ENCODE data around the gene PIGP.

GRCh38 chr21:37032877-37033471 is 39.9 kb downstream of the PIGP start:
- no peak for TF ChIP-seq POLR2AphosphoS5 (IDR thresholded peaks at IDR 0.05; ENCODE audit: low read depth, low read length)
- TF ChIP-seq REST (IDR thresholded peaks at IDR 0.05; ENCODE audit: insufficient read depth in 1 of 2, low read depth in 2 of 2, low read length in 2 of 2), result no peak
- TF ChIP-seq SIN3A (IDR thresholded peaks at IDR 0.05; ENCODE audit: borderline replicate concordance, insufficient read depth, low read length), result no peak

Measured in PFSK-1 (cell line).